ENCODE measurements around the gene GOLGA6L25.
"Not testable (repeated sequence)": the region's sequence is repeated elsewhere in the genome, so short reads cannot be mapped to it uniquely, and the experiment has no call there.

DNA sequence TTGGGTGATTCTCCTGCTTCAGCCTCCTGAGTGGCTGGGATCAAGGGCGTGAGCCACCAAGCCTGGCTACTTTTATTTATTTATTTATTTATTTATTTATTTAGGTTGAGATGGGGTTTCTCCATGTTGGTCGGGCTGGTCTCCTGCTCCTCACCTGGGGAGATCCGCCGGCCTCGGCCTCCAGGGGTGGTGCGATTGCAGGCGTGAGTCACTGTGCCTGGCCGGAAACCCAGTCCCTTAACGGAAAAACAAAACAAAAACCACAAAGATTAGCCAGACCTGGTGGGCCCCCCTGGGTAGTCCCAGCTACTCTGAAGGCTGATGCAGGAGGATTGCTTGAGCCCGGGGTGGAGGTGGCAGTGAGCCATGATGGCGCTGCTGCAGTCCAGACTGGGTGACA, 38.2 kb upstream of the GOLGA6L25 start:
- TF ChIP-seq, protein P1, sequence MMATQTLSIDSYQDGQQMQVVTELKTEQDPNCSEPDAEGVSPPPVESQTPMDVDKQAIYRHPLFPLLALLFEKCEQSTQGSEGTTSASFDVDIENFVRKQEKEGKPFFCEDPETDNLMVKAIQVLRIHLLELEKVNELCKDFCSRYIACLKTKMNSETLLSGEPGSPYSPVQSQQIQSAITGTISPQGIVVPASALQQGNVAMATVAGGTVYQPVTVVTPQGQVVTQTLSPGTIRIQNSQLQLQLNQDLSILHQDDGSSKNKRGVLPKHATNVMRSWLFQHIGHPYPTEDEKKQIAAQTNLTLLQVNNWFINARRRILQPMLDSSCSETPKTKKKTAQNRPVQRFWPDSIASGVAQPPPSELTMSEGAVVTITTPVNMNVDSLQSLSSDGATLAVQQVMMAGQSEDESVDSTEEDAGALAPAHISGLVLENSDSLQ (IDR thresholded peaks at IDR 0.05) = not testable (repeated sequence)
- TF ChIP-seq ARNT (IDR thresholded peaks at IDR 0.05); BHLHE40 (IDR thresholded peaks at IDR 0.05; ENCODE audit: borderline replicate concordance); HDGF (IDR thresholded peaks at IDR 0.05; ENCODE audit: borderline replicate concordance); FOXA1 (IDR thresholded peaks at IDR 0.05); SP1 (IDR thresholded peaks at IDR 0.05); SUZ12 (IDR thresholded peaks at IDR 0.05); TARDBP (IDR thresholded peaks at IDR 0.05); FOXK2 (IDR thresholded peaks at IDR 0.05): not testable (repeated sequence)

All from HEK293T (cell line).